GM21619 (cell line): ENCODE results near the gene MVB12B.
A peak's percentile ranks its signal among the peaks of the same experiment; 100 is the strongest.
"Not testable (repeated sequence)": the region's sequence is repeated elsewhere in the genome, so short reads cannot be mapped to it uniquely, and the experiment has no call there.

Experiments used
- ATAC-seq: cut with Tn5 transposase; IDR thresholded peaks from one replicate; pipeline ENCODE4 v1.9.1; 2021; ENCODE audit not compliant: unreplicated experiment

MVB12B gene

DNA sequence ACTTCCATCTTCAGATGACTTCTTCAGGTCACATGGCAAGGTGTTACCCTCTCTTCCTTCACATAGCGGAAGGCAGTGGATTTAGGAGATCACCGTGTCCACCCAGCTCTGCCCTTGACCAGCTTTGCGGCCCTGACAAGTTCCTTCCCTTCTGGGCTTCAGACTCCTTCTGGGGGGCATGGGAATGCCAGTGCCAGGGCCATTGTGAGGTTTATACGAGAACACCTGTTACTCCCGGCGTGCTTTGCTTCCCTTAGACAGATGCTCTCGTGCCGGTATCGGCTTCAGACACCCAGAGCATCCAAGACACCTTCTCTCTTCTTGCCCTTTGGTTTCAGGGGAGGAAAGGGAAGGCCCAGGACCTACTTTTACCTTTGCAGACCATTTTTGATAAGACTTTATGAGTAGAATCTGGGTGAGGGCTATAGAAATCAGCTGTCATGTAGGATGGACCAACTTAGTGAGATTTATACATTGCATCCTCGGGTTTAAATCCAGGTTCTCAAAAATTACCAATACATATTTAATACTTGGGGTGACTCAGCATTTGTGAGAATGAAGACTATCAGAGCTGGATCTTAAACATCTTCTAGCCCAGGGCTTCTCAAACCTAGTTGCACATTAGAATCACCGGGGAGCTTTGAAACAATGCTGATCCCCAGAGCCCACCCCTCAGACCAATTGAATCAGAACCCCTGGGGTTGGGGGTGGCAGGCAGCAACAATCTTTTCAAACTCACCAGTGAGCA lies 138.2 kb downstream of the MVB12B start:
- ATAC-seq: no peak

DNA sequence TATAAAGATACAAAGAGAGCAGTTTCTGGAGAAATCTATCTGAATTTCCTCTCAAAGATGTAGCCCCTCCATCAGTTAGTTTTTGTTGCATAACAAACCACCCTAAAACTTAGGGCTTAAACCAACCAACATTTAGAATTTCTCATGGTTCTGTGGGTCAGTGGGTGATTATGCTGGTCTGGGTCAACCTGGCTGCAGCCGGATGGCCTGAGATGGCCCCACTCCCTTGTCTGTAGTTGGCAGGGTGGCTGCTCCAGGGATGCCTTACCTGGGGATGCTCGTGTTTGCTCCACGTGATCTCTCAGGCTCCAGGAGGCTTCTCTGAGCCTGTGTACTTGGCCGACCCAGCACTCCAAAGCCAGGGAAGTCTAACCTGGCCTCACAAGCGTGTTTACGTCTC lies 139.3 kb downstream of the MVB12B start:
- no peak for ATAC-seq

DNA sequence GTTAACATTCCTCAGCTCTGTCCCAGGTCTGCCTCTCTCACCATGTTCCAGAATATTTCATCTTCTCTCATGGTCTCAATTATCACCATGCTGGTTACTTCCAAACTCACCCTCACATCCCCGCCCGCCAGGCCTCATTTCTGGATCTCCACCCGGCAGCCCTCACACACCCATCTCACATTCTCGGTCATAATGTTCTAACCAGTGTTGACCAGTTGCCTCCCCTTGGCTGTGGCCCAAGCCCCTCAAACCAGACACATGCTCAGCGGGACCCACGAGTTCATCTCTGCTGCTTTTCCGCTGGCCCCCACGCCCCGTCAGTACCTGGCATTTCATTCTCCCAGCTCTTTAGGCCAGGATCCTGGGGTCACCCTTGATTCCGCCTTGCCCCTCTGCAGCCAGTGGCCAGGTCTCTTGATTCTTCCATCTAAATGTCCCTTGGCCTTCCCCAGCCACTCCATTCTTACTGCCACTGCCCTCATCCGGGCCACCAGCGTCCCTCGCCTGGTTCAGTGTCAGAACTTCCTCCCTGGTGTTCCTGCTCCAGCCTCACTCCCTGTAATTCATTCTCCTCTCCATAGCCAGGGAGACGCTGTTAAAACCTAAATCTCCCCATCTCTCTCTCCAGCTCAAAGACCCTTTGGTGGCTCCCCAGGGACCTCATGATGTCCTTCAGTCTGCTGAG lies 141.7 kb downstream of the MVB12B start:
- ATAC-seq: no peak

DNA sequence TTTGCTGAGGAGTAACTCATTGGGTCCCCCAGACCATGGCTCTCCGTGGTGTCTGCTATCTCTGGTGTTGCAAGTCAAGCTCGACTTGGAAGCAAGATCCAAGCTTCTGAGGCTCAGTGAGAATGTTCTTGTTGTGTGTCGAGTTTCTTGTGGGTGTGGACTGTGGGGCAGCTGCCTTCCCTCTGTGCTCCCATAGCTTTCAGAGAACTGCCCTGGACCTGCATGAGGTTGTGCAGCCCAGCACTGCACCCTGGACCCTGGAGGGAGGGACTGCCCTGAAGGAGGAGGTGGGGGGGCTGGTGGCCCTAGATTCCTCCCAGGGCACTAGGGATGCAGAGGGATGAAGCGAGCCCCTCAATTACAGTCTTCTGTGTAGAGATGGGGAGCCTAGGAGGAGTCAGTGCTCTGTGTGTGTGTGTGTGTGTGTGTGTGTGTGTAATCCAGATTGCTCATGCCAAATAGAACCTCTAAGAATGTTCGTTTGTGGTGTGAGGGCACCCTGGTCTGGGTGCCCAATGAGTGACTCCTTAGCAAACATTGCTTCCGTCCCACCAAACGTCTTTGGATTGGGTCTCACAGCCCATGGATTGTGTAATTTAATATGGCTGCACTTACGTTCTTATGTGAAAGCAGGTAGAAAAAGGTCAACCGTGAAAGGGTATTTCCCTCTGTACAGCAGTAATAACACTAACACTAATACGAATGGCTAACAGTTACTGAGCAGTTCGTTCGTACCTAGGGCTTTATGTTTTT lies 143.8 kb downstream of the MVB12B start:
- peak; percentile 51 for ATAC-seq

DNA sequence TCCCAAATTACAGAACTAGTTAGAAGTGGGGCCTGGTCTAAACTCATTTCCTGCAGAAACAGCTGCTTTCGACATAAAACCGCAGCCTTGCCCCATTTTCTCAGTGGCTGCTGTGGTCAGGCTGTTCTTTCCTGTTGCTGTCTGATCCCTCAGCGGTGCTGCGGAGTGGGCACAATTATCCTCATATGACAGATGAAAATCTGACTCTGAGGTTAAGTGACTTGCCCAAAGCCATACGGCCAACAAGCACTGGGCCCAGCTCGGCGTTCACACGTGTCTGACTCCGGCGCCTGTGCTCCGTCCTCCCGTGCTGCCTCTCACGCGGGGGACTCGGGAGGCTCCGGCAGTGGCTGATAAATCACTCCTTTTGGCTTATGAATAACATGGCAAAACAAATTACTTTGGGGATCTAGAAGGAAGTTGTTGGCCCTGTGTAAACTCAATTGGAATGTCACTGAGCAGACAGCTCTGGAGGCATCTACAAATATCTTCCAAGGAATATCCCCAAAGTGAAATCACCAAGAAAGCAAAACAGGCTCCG lies 144.5 kb downstream of the MVB12B start:
- peak; percentile 73 for ATAC-seq

DNA sequence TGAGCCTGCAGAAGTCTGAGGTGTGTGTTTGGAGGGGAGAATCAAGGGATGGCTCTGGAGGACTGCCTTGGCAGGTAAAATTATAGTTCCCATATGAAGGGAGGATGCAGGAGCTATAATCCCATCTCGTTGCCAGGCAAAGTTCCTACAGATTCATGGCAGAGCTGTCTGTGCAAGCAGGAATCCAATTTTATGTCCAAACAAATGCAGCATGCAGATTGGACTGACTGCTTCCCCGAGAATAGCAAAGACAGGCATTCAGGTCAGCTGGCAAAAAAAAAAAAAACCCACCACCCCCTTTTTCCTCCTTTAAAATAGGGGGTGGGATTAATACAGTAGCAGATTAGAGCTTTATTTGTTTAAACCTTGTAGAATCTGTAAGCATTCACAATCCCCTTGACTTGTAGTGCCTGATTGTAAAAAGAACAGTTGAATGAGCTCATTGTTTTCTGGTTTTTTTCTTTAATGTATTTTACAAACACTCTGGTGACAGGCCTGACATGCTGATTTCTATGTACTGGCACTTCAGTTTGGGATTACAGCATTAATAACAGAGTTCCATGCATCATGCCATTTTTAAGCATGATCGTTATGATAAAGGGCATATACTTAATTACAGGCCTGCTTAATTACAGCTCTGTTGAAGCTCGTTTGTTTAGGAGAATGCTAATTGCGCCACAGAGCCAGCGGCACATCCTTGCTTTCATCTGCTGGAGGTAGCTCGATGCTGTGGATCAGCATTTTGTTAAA lies 145.7 kb downstream of the MVB12B start:
- ATAC-seq: no peak

DNA sequence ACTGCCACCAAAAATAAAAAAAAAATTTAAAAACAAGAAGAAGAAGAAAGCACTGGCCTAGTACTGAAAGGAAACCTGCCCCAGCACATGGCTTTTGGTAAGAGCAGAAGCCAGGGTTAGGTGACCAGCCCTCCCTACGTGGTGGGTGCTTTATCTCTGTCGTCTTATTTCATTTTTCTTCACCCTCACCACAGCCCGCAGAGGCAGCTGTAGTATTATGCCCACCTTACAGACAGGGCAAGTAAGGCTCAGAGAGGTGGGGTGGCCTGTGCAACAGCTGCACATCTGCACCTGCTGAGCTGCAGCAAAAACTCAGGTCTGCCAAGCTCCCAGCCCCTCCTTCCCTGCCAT lies 146.3 kb downstream of the MVB12B start:
- no peak for ATAC-seq

DNA sequence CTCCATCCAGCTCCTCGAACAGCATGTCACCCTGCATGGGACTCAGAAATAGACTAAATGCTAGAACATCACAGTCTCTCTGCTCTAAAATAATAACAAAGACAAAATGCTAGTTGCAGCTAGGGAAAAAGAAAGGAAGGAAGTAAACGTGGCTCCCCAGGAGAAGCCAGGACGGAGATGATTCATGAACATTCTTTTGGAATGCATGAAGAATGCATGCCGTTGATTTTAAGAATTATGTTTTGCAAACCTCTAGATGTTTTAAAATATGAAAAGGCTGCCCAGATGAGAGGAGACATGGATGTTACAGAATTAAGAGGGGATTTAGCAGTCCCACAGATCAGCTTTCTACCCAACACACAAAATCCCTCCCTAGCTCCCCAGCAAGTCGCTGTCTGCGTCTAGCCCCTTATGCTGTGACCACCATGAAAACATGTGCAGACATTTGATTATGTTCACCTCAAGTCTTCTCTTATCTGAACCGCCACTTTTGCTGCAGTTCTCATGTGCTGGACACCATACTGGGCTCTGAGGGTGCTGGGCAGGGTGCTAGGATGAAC lies 147.7 kb downstream of the MVB12B start:
- no peak for ATAC-seq

DNA sequence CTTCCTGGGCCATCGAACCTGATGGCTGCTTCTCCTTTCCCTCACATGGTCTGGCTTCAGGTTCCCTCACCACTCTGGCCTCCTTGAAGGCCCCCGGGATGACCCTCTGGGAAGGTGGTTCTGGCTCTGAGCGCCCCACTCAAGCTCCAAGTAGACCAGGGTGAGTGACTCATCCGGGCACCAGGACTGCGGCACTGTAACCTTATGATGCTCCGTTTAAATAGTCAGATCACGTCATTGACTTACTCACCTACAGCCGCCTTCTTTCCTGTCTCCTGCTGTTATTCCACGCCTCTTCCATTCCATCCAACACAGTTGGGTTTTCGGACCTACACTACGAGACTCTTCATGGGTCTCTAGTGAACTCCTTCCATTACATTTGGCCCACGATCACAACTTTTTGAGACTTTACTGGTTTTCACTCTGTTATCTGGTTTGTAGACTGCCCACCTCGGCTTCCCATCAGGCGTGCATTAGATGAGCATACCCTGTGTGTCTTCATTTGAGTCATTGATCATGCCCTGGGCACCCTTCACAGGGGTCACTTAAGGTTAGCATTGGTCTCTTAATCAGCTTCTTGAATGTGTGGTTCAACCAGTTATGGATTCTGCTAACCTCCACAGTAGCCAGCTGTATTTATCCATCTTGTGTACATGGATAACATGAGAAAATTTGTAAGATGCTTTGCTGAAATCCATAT lies 148.3 kb downstream of the MVB12B start:
- no peak for ATAC-seq

DNA sequence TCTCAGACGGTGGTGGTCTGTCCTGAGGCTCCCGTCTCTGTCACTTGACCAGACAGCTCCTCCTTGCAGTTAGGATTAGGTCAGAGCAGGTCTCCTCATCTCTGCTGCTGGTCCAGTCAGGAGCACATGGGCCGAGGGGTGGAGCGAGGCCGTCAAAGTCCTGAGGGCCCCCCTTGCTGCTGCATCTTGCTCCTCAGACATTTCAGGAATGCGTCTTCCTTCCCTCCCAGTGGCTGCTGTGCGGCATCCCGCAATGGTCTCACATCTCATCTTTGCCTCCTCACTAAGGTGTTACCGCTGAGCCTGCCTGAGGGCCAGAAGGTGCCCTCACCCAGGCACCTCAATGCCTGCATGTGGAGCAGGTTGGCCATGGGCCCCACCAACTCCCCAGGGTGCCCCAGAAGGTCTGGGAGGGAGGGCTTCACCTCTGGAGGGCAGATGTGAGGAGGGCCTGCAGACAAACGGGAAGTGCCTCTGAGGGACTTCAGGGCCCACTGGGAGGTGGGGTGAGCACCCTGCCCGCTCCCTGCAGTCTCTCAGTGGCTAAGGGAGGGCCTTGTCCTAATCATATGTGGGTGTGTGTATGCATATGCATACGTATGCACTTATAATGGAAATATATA lies 149.4 kb downstream of the MVB12B start:
- no peak for ATAC-seq

DNA sequence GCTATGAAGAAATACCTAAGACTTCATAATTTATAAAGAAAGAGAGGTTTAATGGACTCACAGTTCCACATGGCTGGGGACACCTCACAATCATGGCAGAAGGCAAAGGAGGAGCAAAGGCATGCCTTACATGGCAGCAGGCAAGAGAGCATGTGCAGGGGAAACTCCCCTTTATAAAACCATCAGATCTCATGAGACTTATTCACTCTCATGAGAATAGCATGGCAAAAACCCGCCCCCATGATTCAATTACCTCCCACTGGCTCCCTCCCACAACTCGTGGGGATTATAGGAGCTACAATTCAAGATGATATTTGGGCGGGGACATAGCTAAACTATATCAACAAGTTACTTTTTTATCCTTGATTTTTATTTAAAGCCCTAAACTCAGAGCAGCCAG lies 150.8 kb downstream of the MVB12B start:
- ATAC-seq: not testable (repeated sequence)

DNA sequence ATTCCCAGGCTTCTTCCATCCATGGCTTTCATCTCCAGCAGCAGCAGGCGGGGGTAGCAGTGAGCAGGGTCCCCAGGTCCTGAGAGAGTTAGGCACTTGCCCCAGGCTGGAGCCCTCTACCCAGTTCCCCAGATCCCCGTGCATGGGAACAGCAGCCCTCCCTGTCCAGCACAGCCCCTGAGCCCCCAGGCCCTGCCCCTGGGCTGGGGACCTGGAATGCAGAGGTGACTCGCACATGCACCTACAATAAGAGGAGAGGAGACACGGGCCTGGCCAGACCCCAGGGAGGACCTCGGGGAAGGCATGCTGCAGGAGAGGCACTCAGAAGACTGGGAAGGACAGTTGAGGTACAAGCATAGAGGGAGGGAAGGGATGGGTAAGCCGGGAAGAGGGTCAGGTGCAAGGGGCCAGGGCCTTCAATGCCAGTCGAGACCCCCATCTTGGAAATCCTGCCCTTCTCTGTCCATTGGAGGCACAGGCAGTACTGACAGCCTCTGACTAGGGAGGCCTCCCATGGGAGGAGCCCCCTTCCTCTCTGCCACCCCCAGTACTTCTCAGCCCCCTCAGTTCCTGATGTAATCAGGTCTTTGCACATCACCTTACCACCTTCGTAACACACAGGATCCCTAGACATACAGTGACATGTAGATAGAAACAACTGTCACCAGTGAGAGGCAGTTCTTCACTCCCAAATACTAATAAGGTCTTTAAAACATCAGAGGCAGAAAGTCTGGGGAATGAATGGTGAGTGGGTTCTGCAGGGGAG lies 151.8 kb downstream of the MVB12B start:
- ATAC-seq: no peak

DNA sequence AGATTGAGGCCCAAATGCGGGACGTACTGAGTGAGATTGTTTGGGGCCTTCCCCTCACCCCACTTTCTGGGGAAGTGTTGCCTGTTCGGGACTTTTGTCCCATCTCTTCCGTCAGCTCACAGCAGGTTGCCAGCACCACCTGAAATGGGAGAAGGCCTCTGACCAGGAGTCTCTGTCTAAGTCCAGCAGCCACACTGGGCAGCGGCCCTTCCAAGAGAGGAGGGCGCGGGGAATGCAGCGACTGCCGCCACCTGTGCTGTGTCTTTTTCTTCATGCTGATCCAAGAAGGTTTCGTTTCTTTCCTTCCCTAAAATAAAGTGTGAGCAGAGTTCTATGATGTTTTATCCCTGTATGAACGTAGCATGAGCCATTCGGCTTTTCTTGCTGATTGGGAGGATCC lies 152.9 kb downstream of the MVB12B start:
- ATAC-seq: no peak

DNA sequence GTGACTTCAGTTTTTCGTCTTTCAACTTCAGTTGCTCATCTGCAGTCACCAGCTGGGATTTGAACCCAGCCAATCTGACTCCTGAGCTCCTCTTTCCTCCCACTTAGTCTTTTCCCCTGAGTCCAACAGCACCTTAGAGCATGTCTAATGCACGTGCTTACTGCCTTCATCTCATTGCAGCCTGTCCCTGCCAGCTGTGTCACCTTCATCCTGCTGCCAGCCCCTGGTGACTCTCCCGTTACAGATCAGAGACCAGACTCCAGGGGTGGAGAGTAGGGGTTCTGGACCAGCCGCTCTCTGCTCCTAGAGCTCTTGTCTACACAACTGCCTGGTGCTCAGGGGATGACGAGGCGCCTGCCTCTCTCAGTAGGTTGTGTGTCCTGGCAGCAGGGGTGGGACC lies 154.2 kb downstream of the MVB12B start:
- no peak for ATAC-seq

DNA sequence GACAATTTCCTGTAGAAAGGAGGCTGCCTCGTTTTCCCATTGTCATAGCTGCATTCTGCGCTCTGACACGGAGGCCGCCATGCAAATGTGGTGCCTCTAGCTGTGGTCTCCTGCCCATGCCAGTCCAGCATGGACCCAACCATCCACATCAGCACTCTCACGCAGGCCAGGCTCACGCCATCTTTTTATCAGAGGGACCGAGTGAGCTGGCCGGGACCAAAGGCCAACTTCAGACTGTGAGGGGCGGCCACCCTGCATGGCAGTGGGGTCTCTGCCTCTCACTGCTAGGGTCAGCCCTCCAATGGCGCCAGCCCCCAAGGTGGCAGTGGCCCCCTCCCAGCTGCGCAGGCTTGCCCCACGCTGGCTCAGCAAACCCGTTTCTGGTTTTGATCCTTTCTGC lies 155.2 kb downstream of the MVB12B start:
- no peak for ATAC-seq

DNA sequence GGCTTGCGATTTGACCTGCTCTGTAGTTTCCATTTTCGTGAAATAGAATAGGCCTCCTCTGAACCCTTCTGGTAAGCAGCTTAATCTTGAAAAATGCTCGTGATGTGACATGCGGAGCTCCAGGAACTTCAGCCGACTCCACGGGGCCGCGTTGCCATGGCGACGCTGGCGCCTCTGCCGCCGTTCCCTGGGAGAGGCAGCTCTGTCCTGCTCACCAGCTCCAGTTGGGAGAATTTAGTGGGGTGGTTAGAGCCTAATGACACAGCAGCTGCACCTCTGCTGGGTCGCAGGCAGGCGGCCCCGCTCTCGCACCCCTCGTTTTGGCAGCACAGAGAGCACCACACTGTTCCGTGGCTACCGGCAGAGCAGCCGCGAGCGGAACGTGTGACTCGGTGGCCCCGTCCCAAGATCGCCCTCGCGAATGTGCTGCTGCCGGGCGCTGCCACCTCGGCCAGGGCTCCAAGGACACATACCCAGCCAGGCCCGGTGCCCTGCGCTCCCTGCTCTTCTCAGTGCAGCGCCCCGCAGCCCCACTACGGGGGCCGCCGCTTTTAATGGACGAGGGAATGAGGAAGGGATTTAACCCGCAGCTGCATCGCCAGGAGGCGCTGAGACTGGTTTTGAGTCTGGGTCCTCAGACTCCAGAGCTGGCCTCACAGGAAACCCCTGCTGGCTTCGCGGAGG lies 155.9 kb downstream of the MVB12B start:
- ATAC-seq: no peak

DNA sequence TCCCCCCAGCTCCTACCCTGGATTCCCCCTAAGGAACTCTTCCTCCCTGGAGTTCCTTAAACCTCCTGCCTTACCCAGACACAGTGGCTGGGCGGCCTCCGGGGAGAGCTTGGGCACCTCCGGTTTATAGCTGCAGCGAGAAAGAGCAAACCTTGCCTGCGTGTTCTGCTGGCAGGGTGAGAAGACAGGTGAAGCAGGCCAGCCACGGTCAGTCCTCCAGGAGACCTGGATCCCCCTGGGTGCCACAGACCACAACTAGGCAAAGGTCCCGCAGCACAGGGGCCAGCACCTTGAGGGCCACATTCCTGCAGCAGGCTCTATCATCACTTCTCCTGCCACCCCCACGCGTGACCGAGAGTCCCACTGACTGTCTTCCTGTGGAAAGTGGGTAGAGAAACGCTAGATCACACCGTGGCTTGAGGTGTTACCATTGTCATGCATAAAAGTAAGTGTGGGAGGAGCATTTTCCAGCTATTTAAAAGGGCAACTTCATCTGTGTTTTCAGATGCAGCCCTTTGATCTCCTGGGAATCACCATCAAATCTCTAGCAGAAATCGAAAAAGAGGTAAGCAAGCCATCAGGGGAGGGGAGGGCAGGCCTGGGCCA lies 156.9 kb downstream of the MVB12B start:
- ATAC-seq: no peak

DNA sequence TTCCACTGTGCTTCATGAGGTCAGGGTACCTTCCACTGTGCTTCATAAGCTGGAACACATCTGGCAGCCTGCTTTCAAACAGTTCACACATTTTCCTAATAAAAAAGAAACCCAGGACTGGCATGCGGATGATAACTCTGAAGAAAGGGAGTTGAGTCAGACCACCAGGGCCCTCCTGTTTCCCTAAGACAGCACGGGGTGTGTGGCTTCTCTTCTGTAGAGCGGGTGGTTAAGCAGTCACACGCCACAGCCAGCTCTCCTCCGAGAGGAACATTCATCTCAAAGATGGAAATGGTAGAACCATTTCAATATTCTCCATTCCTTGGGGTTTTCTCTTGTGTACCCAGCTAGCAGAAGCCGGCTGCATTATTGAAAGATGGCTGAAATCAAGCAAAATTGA lies 159.0 kb downstream of the MVB12B start:
- ATAC-seq: no peak
